GM03348 (cell line): ENCODE data around the gene SMTNL1.

ENCODE experiments used
- DNase-seq: peaks from one replicate; pipeline ENCODE4 v3.0.0; 2012; ENCODE audit warnings: low spot score

SMTNL1 gene

GRCh38 chr11:57546451-57546850 lies 9.1 kb downstream of the SMTNL1 start:
- DNase-seq, result no peak

GRCh38 chr11:57546869-57547475 lies 9.6 kb downstream of the SMTNL1 start:
- DNase-seq, result peak; percentile 65

GRCh38 chr11:57547854-57548377 lies 10.5 kb downstream of the SMTNL1 start:
- DNase-seq, result no peak

GRCh38 chr11:57549983-57550382 lies 12.6 kb downstream of the SMTNL1 start:
- DNase-seq, result no peak

GRCh38 chr11:57551941-57552340 lies 14.5 kb downstream of the SMTNL1 start:
- DNase-seq, result no peak

GRCh38 chr11:57552479-57552878 lies 15.1 kb downstream of the SMTNL1 start:
- DNase-seq, result no peak

GRCh38 chr11:57555393-57555792 lies 18.0 kb downstream of the SMTNL1 start:
- no peak for DNase-seq

- DNase-seq, result no peak
Observed at GRCh38 chr11:57556041-57556440, 18.6 kb downstream of the SMTNL1 start.

- no peak for DNase-seq
Observed at GRCh38 chr11:57560146-57560545, 22.8 kb downstream of the SMTNL1 start.

- no peak for DNase-seq
Observed at GRCh38 chr11:57562596-57562995, 25.2 kb downstream of the SMTNL1 start.

- peak; percentile 63 for DNase-seq
Observed at GRCh38 chr11:57566005-57566904, 28.9 kb downstream of the SMTNL1 start.

GRCh38 chr11:57566905-57567514 lies 29.6 kb downstream of the SMTNL1 start:
- DNase-seq, result peak; percentile 29

GRCh38 chr11:57567515-57568329 lies 30.3 kb downstream of the SMTNL1 start, which contains the start of gene UBE2L6:
Gene UBE2L6 (minus strand): TSS chr11:57567672. CDS start chr11:57567611, 61 bp downstream.
- peak; percentile 91 for DNase-seq

- DNase-seq, result no peak
Observed at GRCh38 chr11:57568330-57568766, 31.0 kb downstream of the SMTNL1 start.

- no peak for DNase-seq
Observed at GRCh38 chr11:57571606-57572005, 34.2 kb downstream of the SMTNL1 start.

GRCh38 chr11:57574061-57574460 lies 36.7 kb downstream of the SMTNL1 start:
- DNase-seq, result no peak

- no peak for DNase-seq
Observed at GRCh38 chr11:57584341-57584740, 46.9 kb downstream of the SMTNL1 start.

- DNase-seq, result no peak
Observed at GRCh38 chr11:57585301-57585700, 47.9 kb downstream of the SMTNL1 start.

- DNase-seq, result no peak
Observed at GRCh38 chr11:57586711-57587245, 49.4 kb downstream of the SMTNL1 start.

- DNase-seq, result no peak
Observed at GRCh38 chr11:57588046-57588710, 50.8 kb downstream of the SMTNL1 start.
